ENCODE data around the gene SORL1.

SORL1 gene

GRCh38 chr11:121520243-121521144 lies 68.4 kb downstream of the SORL1 start:
- peak; percentile 9 for DNase-seq (ENCODE audit: low read depth)
- H3K4me3 ChIP-seq (ENCODE audit: low read depth, low read length), result no peak overlapping the region
- TF ChIP-seq CTCF (IDR thresholded peaks at IDR 0.05; ENCODE audit: low read depth, low read length) (no peak), MYC (IDR thresholded peaks at IDR 0.05; ENCODE audit: low read depth, low read length) (no peak), MAX (IDR thresholded peaks at IDR 0.05; ENCODE audit: low read depth, low read length) (no peak), POLR2A (IDR thresholded peaks at IDR 0.05; ENCODE audit: extremely low read depth, insufficient read length) (no peak)

GRCh38 chr11:121521145-121522042 lies 69.3 kb downstream of the SORL1 start:
- no peak overlapping the region for H3K4me3 ChIP-seq (ENCODE audit: low read depth, low read length)
- no peak for TF ChIP-seq MYC (IDR thresholded peaks at IDR 0.05; ENCODE audit: low read depth, low read length)
- TF ChIP-seq CTCF (IDR thresholded peaks at IDR 0.05; ENCODE audit: low read depth, low read length), result no peak
- no peak for TF ChIP-seq MAX (IDR thresholded peaks at IDR 0.05; ENCODE audit: low read depth, low read length)
- no peak for TF ChIP-seq POLR2A (IDR thresholded peaks at IDR 0.05; ENCODE audit: extremely low read depth, insufficient read length)
- peak; percentile 59 for DNase-seq (ENCODE audit: low read depth)

GRCh38 chr11:121522043-121522941 lies 70.2 kb downstream of the SORL1 start:
- H3K4me3 ChIP-seq (ENCODE audit: low read depth, low read length), result no peak overlapping the region
- no peak for TF ChIP-seq MYC (IDR thresholded peaks at IDR 0.05; ENCODE audit: low read depth, low read length)
- no peak for DNase-seq (ENCODE audit: low read depth)

GRCh38 chr11:121523581-121524232 lies 71.6 kb downstream of the SORL1 start:
- H3K4me3 ChIP-seq (ENCODE audit: low read depth, low read length), result no peak overlapping the region
- DNase-seq (ENCODE audit: low read depth), result no peak
- TF ChIP-seq CTCF (IDR thresholded peaks at IDR 0.05; ENCODE audit: low read depth, low read length) (no peak), MYC (IDR thresholded peaks at IDR 0.05; ENCODE audit: low read depth, low read length) (no peak), MAX (IDR thresholded peaks at IDR 0.05; ENCODE audit: low read depth, low read length) (no peak), POLR2A (IDR thresholded peaks at IDR 0.05; ENCODE audit: extremely low read depth, insufficient read length) (no peak)

- DNase-seq (ENCODE audit: low read depth), result no peak
- TF ChIP-seq MAX (IDR thresholded peaks at IDR 0.05; ENCODE audit: low read depth, low read length) (no peak), POLR2A (IDR thresholded peaks at IDR 0.05; ENCODE audit: extremely low read depth, insufficient read length) (no peak), MYC (IDR thresholded peaks at IDR 0.05; ENCODE audit: low read depth, low read length) (no peak), CTCF (IDR thresholded peaks at IDR 0.05; ENCODE audit: low read depth, low read length) (no peak)
- H3K4me3 ChIP-seq (ENCODE audit: low read depth, low read length), result no peak overlapping the region
Observed at GRCh38 chr11:121524233-121524631, 72.1 kb downstream of the SORL1 start.
